ENCODE measurements around the gene TMEM184B. TPM values are rescaled to one million over a fixed set of nuclear protein-coding genes. Genes with fewer than 3 reads are reported as not detected.

The TMEM184B gene
- total RNA-seq, 4 donors from 2014 or later, result 25.4 to 40.7 (median 31.2) TPM

GRCh38 chr22:38203090-38203810, 69.6 kb downstream of the TMEM184B start:
- Histone ChIP-seq H3K4me1 (peaks cover 15 to 25% of the 10 kb centered on the region in 2 donors), H3K4me3 (peak overlapping the region; percentile 69 to 91 (median 80)), H3K27me3 (no peaks in the 10 kb centered on the region), H3K36me3 (peaks cover 0 to 4% of the 10 kb centered on the region in 2 donors), H3K27ac (peak overlapping the region; percentile 95 to 100 (median 96)), H3K9me3 (no peaks in the 10 kb centered on the region)
- in situ Hi-C loops (cut with MboI; ENCODE audit: low sequenced_read_pairs in 4 of 4) (no loop called here), intact Hi-C loops (cut with DNase I; ENCODE audit: low total_unique reads) (loop anchor here (5.0 to 10.0 kb wide), 3 partner anchors 69 to 114 kb away; partner anchors contain the start of genes BAIAP2L2, CSNK1E and TMEM184B)
- ATAC-seq (no peak), DNase-seq (peak in 1 of 2 donors; percentile 47)
- TF ChIP-seq POLR2A (IDR thresholded peaks at IDR 0.05) (no peak), CTCF (IDR thresholded peaks at IDR 0.05 in 4 of 5, conservative IDR thresholded peaks at IDR 0.05 in 1 of 5) (no peak)

GRCh38 chr22:38202437-38203089, 70.2 kb downstream of the TMEM184B start:
- H3K27me3 ChIP-seq, result no peaks in the 10 kb centered on the region
- no peaks in the 10 kb centered on the region for H3K9me3 ChIP-seq
- DNase-seq, result peak; percentile 92 to 94
- peaks cover 15 to 25% of the 10 kb centered on the region in 2 donors for H3K4me1 ChIP-seq
- H3K4me3 ChIP-seq, result peak overlapping the region; percentile 69 to 91 (median 80)
- no peaks in the 10 kb centered on the region for H3K36me3 ChIP-seq
- ATAC-seq, result peak; percentile 61 to 69
- H3K27ac ChIP-seq, result peak overlapping the region; percentile 95 to 100 (median 96)
- in situ Hi-C loops (cut with MboI; ENCODE audit: low sequenced_read_pairs in 4 of 4), result no loop called here
- intact Hi-C loops (cut with DNase I; ENCODE audit: low total_unique reads), result loop anchor here (1.0 to 10.0 kb wide), 4 partner anchors 70 to 133 kb away; partner anchors contain the start of genes BAIAP2L2, CSNK1E and TMEM184B
- TF ChIP-seq CTCF (IDR thresholded peaks at IDR 0.05 in 4 of 5, conservative IDR thresholded peaks at IDR 0.05 in 1 of 5), result peak; percentile 14 to 55 (median 21)
- peak in 1 of 2 donors; percentile 47 for TF ChIP-seq POLR2A (IDR thresholded peaks at IDR 0.05)

- Histone ChIP-seq H3K27me3 (no peaks in the 10 kb centered on the region), H3K36me3 (no peaks in the 10 kb centered on the region), H3K4me3 (peak within 1 kb of the TSS; percentile 69 to 91 (median 80)), H3K4me1 (peaks cover 15 to 25% of the 10 kb centered on the region in 2 donors), H3K27ac (peak within 1 kb of the TSS; percentile 95 to 100 (median 96)), H3K9me3 (no peaks in the 10 kb centered on the region)
- peak; percentile 95 to 97 for DNase-seq
- intact Hi-C loops (cut with DNase I; ENCODE audit: low total_unique reads) (loop anchor here (1.0 to 10.0 kb wide), 5 partner anchors 21 to 133 kb away; partner anchors contain the start of genes BAIAP2L2, CSNK1E, PLA2G6 and TMEM184B), in situ Hi-C loops (cut with MboI; ENCODE audit: low sequenced_read_pairs in 4 of 4) (no loop called here)
- TF ChIP-seq POLR2A (IDR thresholded peaks at IDR 0.05) (peak; percentile 96 to 98), CTCF (IDR thresholded peaks at IDR 0.05 in 4 of 5, conservative IDR thresholded peaks at IDR 0.05 in 1 of 5) (no peak)
- ATAC-seq, result peak; percentile 78 to 85
Observed at GRCh38 chr22:38201711-38202436, 70.9 kb downstream of the TMEM184B start, which contains the start of gene MAFF. Gene MAFF, plus strand, starts transcription at chr22:38201994. Its CDS starts 11,860 bp downstream, at chr22:38213854.

- TF ChIP-seq CTCF (IDR thresholded peaks at IDR 0.05 in 4 of 5, conservative IDR thresholded peaks at IDR 0.05 in 1 of 5), result no peak
- TF ChIP-seq POLR2A (IDR thresholded peaks at IDR 0.05), result no peak
- peak overlapping the region; percentile 95 to 100 (median 96) for H3K27ac ChIP-seq
- H3K27me3 ChIP-seq, result no peaks in the 10 kb centered on the region
- DNase-seq (peak in 1 of 2 donors; percentile 38), ATAC-seq (no peak)
- peaks cover 15 to 25% of the 10 kb centered on the region in 2 donors for H3K4me1 ChIP-seq
- no peaks in the 10 kb centered on the region for H3K36me3 ChIP-seq
- H3K4me3 ChIP-seq, result peak overlapping the region; percentile 56 to 91 (median 80)
- in situ Hi-C loops (cut with MboI; ENCODE audit: low sequenced_read_pairs in 4 of 4) (no loop called here), intact Hi-C loops (cut with DNase I; ENCODE audit: low total_unique reads) (loop anchor here (1.0 to 10.0 kb wide), 4 partner anchors 20 to 116 kb away; partner anchors contain the start of genes BAIAP2L2, CSNK1E, PLA2G6 and TMEM184B)
- H3K9me3 ChIP-seq, result no peaks in the 10 kb centered on the region
Observed at GRCh38 chr22:38201371-38201710, 71.5 kb downstream of the TMEM184B start.

Measured in gastrocnemius medialis (tissue), 4 donors.